ENCODE data around the gene NES. TPM values are rescaled to one million over a fixed set of nuclear protein-coding genes. Genes with fewer than 3 reads are reported as not detected.

Gene NES
- polyA plus RNA-seq, 3 donors, result 123 to 175 (median 150) TPM

DNA sequence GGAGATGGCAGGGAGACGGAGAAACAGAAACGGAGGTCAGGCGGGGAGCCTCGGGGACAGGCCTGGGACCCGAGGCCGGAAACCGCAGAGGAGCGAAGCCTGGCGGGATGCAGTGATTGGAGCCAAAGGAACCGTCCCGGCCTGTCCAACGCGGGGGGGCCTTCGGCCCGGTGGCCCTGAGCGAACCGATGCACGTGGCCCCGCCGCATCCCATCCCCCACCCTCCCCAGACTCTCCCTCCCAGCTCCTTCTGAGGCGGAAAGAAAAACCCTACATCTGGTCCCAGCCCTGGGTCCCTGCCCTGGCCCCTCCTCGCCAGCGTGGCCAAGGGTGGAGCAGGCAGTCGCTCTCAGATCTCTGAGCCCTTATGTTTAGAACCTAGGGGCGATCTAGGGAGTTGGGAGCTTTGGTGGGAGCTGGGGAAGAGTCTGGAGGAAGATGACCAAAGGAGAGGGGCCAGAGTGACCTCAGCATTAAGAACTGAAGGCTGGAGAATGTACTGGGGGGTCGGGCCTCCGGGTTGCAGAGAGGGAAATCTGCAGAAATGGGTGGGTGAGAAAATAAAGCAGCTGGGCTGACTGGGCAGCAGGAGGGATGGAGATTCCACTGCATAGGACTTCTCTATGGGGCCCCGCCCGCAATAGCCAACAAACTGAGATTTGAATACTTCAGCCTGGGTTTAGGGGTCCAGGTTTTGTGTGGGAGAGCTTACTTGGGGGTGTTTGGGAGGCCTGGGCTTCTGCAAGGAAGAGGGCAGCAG is 29.6 kb upstream of the NES start:
- DNase-seq (ENCODE audit: extremely low read depth in 1 of 11, low read depth in 9 of 11, low spot score in 4 of 11), result no peak

- peak in 6 of 11 donors; percentile 72 to 88 (median 82) for DNase-seq (ENCODE audit: extremely low read depth in 1 of 11, low read depth in 9 of 11, low spot score in 4 of 11)
Observed at GRCh38 chr1:156705918-156706656, 28.9 kb upstream of the NES start.

GRCh38 chr1:156705321-156705917 is 28.2 kb upstream of the NES start, which contains the start of gene CRABP2:
Gene CRABP2 (minus strand): TSS chr1:156705583. CDS start chr1:156705446, 137 bp downstream.
- no peak for DNase-seq (ENCODE audit: extremely low read depth in 1 of 11, low read depth in 9 of 11, low spot score in 4 of 11)

- DNase-seq (ENCODE audit: extremely low read depth in 1 of 11, low read depth in 9 of 11, low spot score in 4 of 11), result no peak
Observed at GRCh38 chr1:156704930-156705320, 27.7 kb upstream of the NES start.

DNA sequence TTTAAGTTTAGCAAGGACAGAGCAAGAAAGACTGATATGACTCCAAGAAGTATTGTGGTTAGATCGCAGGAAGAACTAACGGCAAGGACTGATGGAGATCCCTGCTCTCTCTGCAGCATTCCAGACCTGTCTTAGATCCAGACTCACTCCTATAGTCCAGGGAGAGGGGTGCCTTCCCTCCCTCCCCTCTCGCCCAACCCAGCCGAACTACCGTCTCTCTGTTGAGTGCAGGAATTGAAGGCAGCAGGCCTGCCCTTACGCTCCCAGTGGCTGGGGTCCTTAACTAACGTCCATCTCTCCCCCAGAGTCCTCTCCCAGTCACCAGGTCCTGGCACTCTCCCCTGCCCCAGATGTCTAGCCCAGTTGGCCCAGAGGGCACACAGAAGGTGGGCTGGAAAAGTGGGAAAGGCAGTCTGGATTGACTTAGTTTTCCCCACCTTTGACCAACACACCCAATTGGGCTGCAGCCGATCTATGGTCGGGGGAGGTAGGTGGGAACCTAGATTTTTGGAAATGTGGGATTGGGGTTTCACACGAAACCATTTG is 27.0 kb upstream of the NES start:
- DNase-seq (ENCODE audit: extremely low read depth in 1 of 11, low read depth in 9 of 11, low spot score in 4 of 11), result no peak

GRCh38 chr1:156703741-156704140 is 26.5 kb upstream of the NES start:
- DNase-seq (ENCODE audit: extremely low read depth in 1 of 11, low read depth in 9 of 11, low spot score in 4 of 11), result no peak

- no peak for DNase-seq (ENCODE audit: extremely low read depth in 1 of 11, low read depth in 9 of 11, low spot score in 4 of 11)
Observed at GRCh38 chr1:156703336-156703735, 26.1 kb upstream of the NES start.

DNA sequence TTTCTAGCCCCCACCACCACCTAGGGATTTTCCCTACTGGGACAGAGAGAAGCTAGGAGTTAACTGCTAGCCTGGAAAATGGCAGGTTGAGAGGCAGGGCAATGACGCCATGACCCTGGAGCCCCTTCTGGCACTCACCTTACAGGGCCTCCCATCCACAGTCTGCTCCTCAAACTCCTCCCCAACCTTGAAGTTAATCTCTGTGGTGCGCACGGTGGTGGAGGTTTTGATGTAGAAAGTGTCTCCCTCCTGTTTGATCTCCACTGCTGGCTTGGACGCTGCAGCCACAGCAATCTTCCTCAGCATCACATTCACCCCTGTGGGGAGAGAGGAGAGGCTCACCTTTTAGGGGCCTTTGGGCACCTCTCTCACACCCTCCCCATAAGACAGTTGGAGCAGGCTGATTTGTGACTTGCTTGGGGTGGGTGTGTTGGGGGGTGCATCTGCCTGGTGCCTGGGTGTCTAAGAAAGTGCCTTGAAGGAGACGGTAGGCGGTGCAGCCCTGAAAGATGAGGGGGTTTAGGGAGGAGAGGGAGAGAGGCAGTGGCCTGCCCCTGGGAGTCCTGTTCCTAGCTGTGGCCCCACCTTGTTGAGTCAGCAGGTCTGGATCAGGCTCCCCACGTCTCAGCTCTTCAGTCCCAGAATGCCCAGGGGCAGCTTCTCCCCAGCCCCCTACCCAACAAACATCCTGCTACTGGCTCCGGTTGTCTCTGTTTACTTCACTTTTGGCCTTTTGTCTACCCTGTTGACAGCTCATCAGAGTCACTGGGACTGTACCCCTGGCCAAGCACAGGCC is 23.7 kb upstream of the NES start:
- no peak for DNase-seq (ENCODE audit: extremely low read depth in 1 of 11, low read depth in 9 of 11, low spot score in 4 of 11)

- no peak for DNase-seq (ENCODE audit: extremely low read depth in 1 of 11, low read depth in 9 of 11, low spot score in 4 of 11)
Observed at GRCh38 chr1:156698995-156699394, 21.8 kb upstream of the NES start.

- DNase-seq (ENCODE audit: extremely low read depth in 1 of 11, low read depth in 9 of 11, low spot score in 4 of 11), result no peak
Observed at GRCh38 chr1:156697481-156697880, 20.3 kb upstream of the NES start.

- no peak for DNase-seq (ENCODE audit: extremely low read depth in 1 of 11, low read depth in 9 of 11, low spot score in 4 of 11)
Observed at GRCh38 chr1:156696755-156697154, 19.5 kb upstream of the NES start.

DNA sequence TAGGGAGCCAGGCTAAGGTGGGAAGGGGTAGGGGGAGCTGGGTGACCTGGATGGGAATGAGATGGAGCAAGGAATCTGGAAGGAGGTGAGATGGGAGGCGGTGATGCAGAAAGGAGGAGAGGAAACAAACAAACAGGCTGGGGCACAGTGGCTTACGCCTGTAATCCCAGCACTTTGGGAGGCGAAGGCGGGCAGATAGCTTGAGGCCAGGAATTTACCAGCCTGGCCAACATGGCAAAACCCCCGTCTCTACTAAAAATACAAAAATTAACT is 17.4 kb upstream of the NES start:
- no peak for DNase-seq (ENCODE audit: extremely low read depth in 1 of 11, low read depth in 9 of 11, low spot score in 4 of 11)

- DNase-seq (ENCODE audit: extremely low read depth in 1 of 11, low read depth in 9 of 11, low spot score in 4 of 11), result no peak
Observed at GRCh38 chr1:156693848-156694689, 16.9 kb upstream of the NES start.

DNA sequence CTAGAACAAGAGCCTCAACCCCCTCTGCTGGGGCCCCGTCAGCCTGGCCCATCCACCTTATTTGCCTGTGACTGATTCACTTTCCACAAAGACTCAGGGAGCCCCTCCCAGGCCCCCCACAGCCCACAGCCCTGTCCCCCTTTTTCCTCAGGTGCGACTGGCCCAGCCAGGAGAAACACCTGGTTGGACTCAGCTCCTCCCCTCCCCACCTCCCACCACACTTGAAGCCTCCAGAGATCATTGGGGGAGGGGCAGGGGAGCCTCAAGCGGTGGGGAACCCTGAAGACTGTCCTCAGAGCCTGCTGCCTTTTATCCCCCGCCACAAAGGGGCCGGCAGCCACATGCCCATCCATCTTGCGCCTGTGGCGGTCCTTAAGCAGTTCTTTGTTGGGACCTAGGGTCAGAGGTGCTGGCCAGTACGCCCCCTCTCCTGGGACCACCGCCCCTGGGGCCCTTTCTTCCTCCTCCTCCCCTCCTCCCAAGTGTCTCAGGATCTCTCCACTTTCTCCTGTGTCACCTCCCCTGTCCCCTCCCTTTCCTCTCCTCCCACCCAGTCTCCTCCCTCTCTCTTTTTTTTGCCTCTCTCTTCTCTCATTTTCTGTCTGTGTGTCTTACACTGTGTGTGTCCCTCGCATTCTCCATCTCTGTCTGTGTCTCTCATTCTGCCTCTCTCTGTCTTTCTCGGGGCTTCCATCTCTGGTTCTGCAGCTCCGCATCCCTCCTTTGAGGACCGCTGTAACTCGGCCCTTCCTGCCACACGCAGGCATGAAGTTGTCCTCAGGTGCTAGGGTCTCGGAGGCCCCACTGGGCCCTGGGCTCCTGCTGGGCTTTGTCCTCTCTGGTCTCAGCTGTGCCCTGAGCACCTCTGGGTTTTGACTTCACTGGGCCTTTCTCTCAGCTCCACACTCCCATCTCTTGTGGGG is 16.0 kb upstream of the NES start:
- peak in 7 of 11 donors; percentile 60 to 89 (median 83) for DNase-seq (ENCODE audit: extremely low read depth in 1 of 11, low read depth in 9 of 11, low spot score in 4 of 11)

DNA sequence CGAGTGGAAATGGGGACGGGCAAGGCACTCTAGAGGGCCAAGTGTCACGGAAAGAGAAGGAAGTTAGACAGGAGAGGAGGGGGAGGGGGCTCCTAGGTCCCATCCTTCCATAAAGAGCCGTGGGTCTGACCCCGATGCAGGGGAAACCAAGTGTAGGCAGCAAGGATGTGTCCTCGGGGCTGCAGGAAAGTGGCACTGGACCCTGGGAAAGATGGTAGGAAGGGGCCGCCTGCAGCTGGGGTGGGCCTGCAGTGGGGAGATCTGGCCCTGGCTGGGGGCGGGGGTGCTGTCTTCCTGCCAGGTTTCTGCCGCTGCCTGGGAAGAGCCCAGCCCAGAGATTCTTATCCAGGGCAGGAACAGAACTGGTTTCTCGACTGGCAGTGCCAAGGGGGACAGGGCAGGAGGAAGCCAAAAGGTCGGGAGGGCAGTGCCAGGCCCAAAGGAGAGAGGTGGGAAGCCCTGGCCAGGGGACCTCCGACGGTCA is 15.3 kb upstream of the NES start:
- no peak for DNase-seq (ENCODE audit: extremely low read depth in 1 of 11, low read depth in 9 of 11, low spot score in 4 of 11)

DNA sequence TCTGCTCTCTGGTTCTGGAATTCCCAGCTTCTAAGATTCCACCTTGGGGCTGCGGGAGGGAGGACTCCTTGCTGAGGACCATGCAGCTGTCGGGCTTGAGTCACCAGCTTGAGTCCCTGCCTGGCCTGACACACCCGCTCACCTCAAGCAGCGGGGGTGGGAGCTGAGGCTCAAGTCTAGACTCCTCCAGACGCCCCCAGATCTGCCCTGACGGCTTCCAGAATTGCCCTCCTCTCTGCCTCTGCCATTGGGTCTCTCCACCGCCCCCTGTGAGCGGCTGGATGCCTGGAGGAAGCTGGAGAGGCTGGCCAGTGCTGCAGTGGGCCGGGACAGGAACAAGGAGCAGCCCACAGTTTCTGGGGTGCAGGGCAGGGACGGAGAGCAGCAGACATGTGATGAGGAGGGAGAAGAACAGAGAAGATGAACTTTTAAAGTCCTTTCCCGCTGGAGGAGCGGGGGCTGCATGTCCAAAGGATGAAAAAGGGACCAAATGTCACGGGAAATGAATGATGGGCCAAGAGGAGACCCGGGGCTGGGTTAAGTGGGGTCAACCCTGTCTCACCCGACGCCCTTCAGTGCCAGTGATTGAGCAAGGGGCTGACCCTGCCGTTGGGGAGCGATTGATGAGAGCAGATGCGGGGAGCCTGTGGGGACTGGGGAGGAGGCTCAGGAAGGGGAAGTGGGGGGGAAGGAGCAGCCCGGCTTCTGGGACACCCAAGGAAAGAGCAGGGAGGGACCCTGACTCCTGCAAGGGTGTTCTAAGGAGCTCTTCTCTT is 14.6 kb upstream of the NES start:
- no peak for DNase-seq (ENCODE audit: extremely low read depth in 1 of 11, low read depth in 9 of 11, low spot score in 4 of 11)

DNA sequence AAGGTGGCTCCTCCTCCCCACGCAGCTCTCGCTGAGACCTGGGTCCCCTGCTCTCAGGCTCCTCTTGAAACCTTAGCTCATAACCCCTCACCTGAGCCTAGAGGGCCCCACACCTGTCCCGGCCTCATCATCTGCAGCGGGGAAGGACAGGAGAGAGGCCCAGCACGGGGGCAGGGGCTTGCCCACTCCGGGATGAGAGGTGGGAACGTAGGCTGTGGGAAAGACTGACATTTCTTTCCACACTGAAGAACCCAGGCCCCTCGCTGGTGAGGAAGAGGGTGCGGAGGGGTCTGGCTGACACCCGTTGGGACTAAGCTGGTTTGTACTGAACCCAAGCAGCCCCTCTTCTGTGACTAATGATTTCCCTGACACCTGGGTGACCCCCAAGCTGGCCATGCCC is 14.0 kb upstream of the NES start:
- no peak for DNase-seq (ENCODE audit: extremely low read depth in 1 of 11, low read depth in 9 of 11, low spot score in 4 of 11)
